HEK293 (cell line): ENCODE measurements around the gene PIK3C2B.

Source experiments
- CTCF ChIA-PET: fragments of 350-600 bp; formaldehyde crosslinking; extraction: SDS; loops from one replicate; lab custom pipeline; 2021; ENCODE audit warnings: antibody characterized with exemption; lab: Yijun Ruan, JAX
- POLR2A ChIA-PET: fragments of 300-600 bp; formaldehyde crosslinking; extraction: SDS; loops from one replicate; lab custom pipeline; 2020; ENCODE audit warnings: antibody characterized with exemption, inconsistent platforms; lab: Yijun Ruan, JAX
- H3K27ac ChIP-seq: fragments of 200-500 bp; sonication (Bioruptor generic); 2 replicates; pipeline ENCODE4 v1.5.1; 2014; ENCODE audit warnings: low read depth, low read length, control low read depth, inconsistent platforms; ENCODE audit errors: extremely low read depth
- H3K36me3 ChIP-seq, 2 experiments: fragments of 200-500 bp in 1 of 2; sonication (Bioruptor generic) in 1 of 2; 1 replicate in 1 of 2; 2 replicates in 1 of 2; pipeline ENCODE4 v1.5.1; 2014 to 2017; ENCODE audit warnings: inconsistent platforms in 2 of 2, low read length in 2 of 2; ENCODE audit not compliant: control insufficient read depth in 2 of 2, insufficient read depth in 1 of 2
- H3K4me1 ChIP-seq: fragments of 200-500 bp; sonication (Bioruptor generic); 2 replicates; pipeline ENCODE4 v1.5.1; 2014; ENCODE audit warnings: mild to moderate bottlenecking, low read length, inconsistent platforms; ENCODE audit not compliant: control insufficient read depth, insufficient read depth
- H3K4me3 ChIP-seq: 2 replicates; pipeline ENCODE4 v1.5.1; 2011; ENCODE audit warnings: low read depth, mild to moderate bottlenecking, control low read depth, low read length, moderate library complexity
- H3K9me3 ChIP-seq: fragments of 200-500 bp; sonication (Bioruptor generic); 2 replicates; pipeline ENCODE4 v1.5.1; 2014; ENCODE audit warnings: low read depth, low read length, inconsistent platforms; ENCODE audit not compliant: control insufficient read depth, insufficient read depth
- KLF1 ChIP-seq: fragments of 450-650 bp; formaldehyde crosslinking; IDR thresholded peaks from 2 replicates; pipeline ENCODE4 v1.5.1; 2016; ENCODE audit warnings: missing biosample characterization, missing genetic modification characterization
- OSR2 ChIP-seq: fragments of 450-650 bp; formaldehyde crosslinking; IDR thresholded peaks from 2 replicates; pipeline ENCODE4 v1.5.1; 2016; ENCODE audit warnings: missing biosample characterization, missing genetic modification characterization
- REPIN1 ChIP-seq: fragments of 450-650 bp; formaldehyde crosslinking; IDR thresholded peaks from 2 replicates; pipeline ENCODE4 v1.5.1; 2017; ENCODE audit warnings: missing biosample characterization, missing genetic modification characterization, low read depth
- SP2 ChIP-seq: fragments of 450-650 bp; formaldehyde crosslinking; IDR thresholded peaks from 2 replicates; pipeline ENCODE4 v1.5.1; 2016; ENCODE audit warnings: missing biosample characterization, missing genetic modification characterization
- ZBTB20 ChIP-seq: fragments of 450-650 bp; formaldehyde crosslinking; IDR thresholded peaks from 2 replicates; pipeline ENCODE4 v1.5.1; 2016; ENCODE audit warnings: missing biosample characterization, missing genetic modification characterization
- ZBTB48 ChIP-seq: fragments of 450-650 bp; formaldehyde crosslinking; IDR thresholded peaks from 2 replicates; pipeline ENCODE4 v1.5.1; 2016; ENCODE audit warnings: missing biosample characterization, missing genetic modification characterization
- ZNF121 ChIP-seq: fragments of 450-650 bp; formaldehyde crosslinking; IDR thresholded peaks from 2 replicates; pipeline ENCODE4 v1.5.1; 2016; ENCODE audit warnings: missing biosample characterization, missing genetic modification characterization
- ZNF133 ChIP-seq: fragments of 450-650 bp; formaldehyde crosslinking; IDR thresholded peaks from 2 replicates; pipeline ENCODE4 v1.5.1; 2016; ENCODE audit warnings: missing biosample characterization, missing genetic modification characterization
- ZNF157 ChIP-seq: fragments of 450-650 bp; formaldehyde crosslinking; IDR thresholded peaks from 2 replicates; pipeline ENCODE4 v1.5.1; 2016; ENCODE audit warnings: missing biosample characterization, missing genetic modification characterization
- ZNF175 ChIP-seq: fragments of 450-650 bp; formaldehyde crosslinking; IDR thresholded peaks from 2 replicates; pipeline ENCODE4 v1.5.1; 2016; ENCODE audit warnings: missing biosample characterization, missing genetic modification characterization
- ZNF19 ChIP-seq: fragments of 450-650 bp; formaldehyde crosslinking; IDR thresholded peaks from 2 replicates; pipeline ENCODE4; 2016; ENCODE audit warnings: missing biosample characterization, missing genetic modification characterization, low read depth
- ZNF26 ChIP-seq: fragments of 450-650 bp; formaldehyde crosslinking; IDR thresholded peaks from 2 replicates; pipeline ENCODE4 v1.5.1; 2016; ENCODE audit warnings: missing biosample characterization, missing genetic modification characterization
- ZNF274 ChIP-seq, 2 experiments: fragments of 200-500 bp in 1 of 2; fragments of 450-650 bp in 1 of 2; sonication (Bioruptor generic) in 1 of 2; formaldehyde crosslinking in 1 of 2; IDR thresholded peaks; 2 replicates each; pipeline versions ENCODE4 v1.5.1 to v1.6.1; 2014 to 2016; ENCODE audit warnings: borderline replicate concordance in 1 of 2, inconsistent platforms in 1 of 2, low read length in 1 of 2, missing biosample characterization in 1 of 2, missing genetic modification characterization in 1 of 2
- ZNF37A ChIP-seq: fragments of 450-650 bp; IDR thresholded peaks from 2 replicates; pipeline ENCODE4 v1.5.1; 2018; ENCODE audit warnings: missing biosample characterization, missing genetic modification characterization
- ZNF394 ChIP-seq: fragments of 450-650 bp; formaldehyde crosslinking; IDR thresholded peaks from 2 replicates; pipeline ENCODE4 v1.5.1; 2016; ENCODE audit warnings: missing biosample characterization, missing genetic modification characterization, mild to moderate bottlenecking, moderate library complexity, borderline replicate concordance
- ZNF404 ChIP-seq: fragments of 450-650 bp; formaldehyde crosslinking; IDR thresholded peaks from 2 replicates; pipeline ENCODE4 v1.5.1; 2017; ENCODE audit warnings: missing biosample characterization, missing genetic modification characterization
- ZNF510 ChIP-seq: fragments of 450-650 bp; formaldehyde crosslinking; IDR thresholded peaks from 2 replicates; pipeline ENCODE4 v1.5.1; 2018; ENCODE audit warnings: mild to moderate bottlenecking, missing genetic modification characterization, missing biosample characterization; ENCODE audit not compliant: insufficient replicate concordance
- ZNF518A ChIP-seq: fragments of 450-650 bp; formaldehyde crosslinking; conservative IDR thresholded peaks from 2 replicates; pipeline ENCODE4 v1.5.1; 2016; ENCODE audit warnings: low read depth, missing biosample characterization, missing genetic modification characterization
- ZNF585B ChIP-seq: fragments of 450-650 bp; formaldehyde crosslinking; IDR thresholded peaks from 2 replicates; pipeline ENCODE4 v1.5.1; 2016; ENCODE audit warnings: missing biosample characterization, missing genetic modification characterization
- ZNF600 ChIP-seq: fragments of 450-650 bp; formaldehyde crosslinking; IDR thresholded peaks from 2 replicates; pipeline ENCODE4 v1.5.1; 2016; ENCODE audit warnings: missing biosample characterization, missing genetic modification characterization
- ZNF660 ChIP-seq: fragments of 450-650 bp; IDR thresholded peaks from 2 replicates; pipeline ENCODE4 v1.5.1; 2018; ENCODE audit warnings: missing biosample characterization, mild to moderate bottlenecking, missing genetic modification characterization
- TF ChIP-seq, protein P1 (sequence below): fragments of 450-650 bp; formaldehyde crosslinking; IDR thresholded peaks from 2 replicates; pipeline ENCODE4 v1.5.1; 2017; ENCODE audit warnings: missing biosample characterization, missing genetic modification characterization
- TF ChIP-seq, protein P2 (sequence below): fragments of 450-650 bp; formaldehyde crosslinking; IDR thresholded peaks from 2 replicates; pipeline ENCODE4 v1.5.1; 2017; ENCODE audit warnings: missing biosample characterization, missing genetic modification characterization

The PIK3C2B gene

DNA sequence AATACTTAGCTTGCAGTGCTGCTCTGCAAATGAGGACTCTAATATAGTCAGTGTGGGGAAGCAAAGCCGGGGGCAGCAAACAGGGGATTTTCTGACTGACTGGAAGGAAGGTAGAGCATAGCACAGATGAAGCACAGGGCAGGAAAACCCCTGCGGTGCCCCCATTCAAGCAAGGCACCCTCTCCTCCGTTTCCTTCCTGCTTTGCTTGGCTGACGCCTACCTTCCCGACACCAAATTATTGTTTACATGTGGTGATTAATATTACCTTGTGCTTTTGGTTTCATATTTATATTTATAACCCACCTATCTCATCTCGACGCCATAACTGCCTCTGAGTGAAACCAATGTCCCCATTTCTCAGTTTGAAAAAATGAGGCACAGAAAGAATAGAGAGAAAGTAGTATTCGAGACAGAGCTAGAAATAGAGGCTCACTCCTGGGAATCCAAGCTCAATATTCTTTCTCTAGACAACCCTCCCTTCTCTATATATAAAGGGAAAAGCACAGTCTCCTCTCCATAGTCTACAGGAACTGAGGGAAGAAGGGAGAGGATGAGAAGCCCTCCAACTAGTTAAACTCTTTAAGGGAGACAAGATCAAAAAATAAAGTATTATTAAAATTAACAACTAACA is 41.3 kb downstream of the PIK3C2B start:
- ChIA-PET CTCF (interaction anchor here (0.6 to 1.7 kb wide), 3 partner anchors 22 to 1032 kb away, joined by 3 to 5 read pairs (median 4); no protein-coding TSS in a partner anchor), POLR2A (no interaction called here)
- Histone ChIP-seq H3K4me3 (no peak overlapping the region), H3K36me3 (peaks cover 0 to 12% of the 10 kb centered on the region in 2 experiments; a peak in 2 of 3 replicates), H3K27ac (no peak overlapping the region)
- no peak for TF ChIP-seq ZNF121 (tag by site-specific recombination)
- TF ChIP-seq ZNF133 (tag by site-specific recombination) = no peak
- no peak for TF ChIP-seq ZNF394 (tag by site-specific recombination)
- TF ChIP-seq ZNF37A (tag by site-specific recombination) = no peak
- TF ChIP-seq KLF1 = no peak
- no peak for TF ChIP-seq ZNF600
- TF ChIP-seq, protein P1, sequence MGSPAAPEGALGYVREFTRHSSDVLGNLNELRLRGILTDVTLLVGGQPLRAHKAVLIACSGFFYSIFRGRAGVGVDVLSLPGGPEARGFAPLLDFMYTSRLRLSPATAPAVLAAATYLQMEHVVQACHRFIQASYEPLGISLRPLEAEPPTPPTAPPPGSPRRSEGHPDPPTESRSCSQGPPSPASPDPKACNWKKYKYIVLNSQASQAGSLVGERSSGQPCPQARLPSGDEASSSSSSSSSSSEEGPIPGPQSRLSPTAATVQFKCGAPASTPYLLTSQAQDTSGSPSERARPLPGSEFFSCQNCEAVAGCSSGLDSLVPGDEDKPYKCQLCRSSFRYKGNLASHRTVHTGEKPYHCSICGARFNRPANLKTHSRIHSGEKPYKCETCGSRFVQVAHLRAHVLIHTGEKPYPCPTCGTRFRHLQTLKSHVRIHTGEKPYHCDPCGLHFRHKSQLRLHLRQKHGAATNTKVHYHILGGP (tag by site-specific recombination) = no peak
- TF ChIP-seq ZNF585B (tag by site-specific recombination) = no peak
- no peak for TF ChIP-seq ZNF510 (tag by site-specific recombination)
- TF ChIP-seq, all 188 proteins: peak for 0
- Histone ChIP-seq H3K9me3 (no peaks in the 10 kb centered on the region), H3K4me1 (no peaks in the 10 kb centered on the region)

DNA sequence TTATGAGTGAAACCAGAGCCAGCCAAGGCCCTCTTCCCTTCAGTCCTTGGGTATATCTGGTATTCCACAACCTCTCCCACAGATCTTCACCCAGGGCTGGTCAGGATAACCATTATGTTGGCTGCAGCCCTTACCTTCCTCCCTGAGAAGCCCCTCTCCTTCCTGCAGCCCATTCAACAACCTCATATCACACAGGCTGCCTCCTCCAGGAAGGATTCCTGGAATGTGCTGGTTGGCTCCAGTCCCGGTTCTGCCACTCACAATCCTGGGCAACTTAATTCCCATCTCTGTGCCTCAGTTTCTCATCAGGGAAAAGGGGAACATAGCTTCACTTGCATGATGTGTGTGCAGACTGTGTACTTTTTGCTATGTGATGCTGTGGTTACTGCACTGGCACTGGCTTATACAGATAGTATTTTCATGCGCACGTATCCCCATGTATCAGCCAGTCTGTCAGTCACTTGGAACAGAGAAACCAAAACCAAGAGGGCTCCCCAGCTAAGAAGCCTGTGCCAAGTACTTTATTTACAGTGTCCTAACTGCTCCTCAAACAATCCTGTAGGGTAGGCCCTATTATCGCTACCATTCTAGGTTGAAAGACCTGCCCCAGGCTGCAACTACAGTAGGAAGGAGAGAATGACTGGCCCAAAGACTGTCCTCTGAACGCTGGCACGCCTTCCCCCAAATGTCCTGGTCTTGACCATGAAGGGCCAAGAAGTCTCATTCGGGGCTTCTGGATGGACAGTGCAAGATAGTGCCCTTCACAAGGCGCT is 43.1 kb downstream of the PIK3C2B start:
- Histone ChIP-seq H3K9me3 (no peaks in the 10 kb centered on the region), H3K27ac (no peak overlapping the region), H3K4me1 (peaks cover 3% of the 10 kb centered on the region; the same call in 1 of the 2 replicates), H3K36me3 (peaks cover 0 to 12% of the 10 kb centered on the region in 2 experiments; a peak in 2 of 3 replicates), H3K4me3 (no peak overlapping the region)
- ChIA-PET CTCF (interaction anchor here (0.6 to 10.8 kb wide), 5 partner anchors 8 to 556 kb away, joined by 3 to 314 read pairs (median 4); partner anchors contain the start of gene PIK3C2B), POLR2A (interaction anchor here (0.7 kb wide), 1 partner anchor 42 kb away, joined by 3 read pairs; no protein-coding TSS in a partner anchor)
- TF ChIP-seq ZBTB20 (tag by site-specific recombination) = no peak
- TF ChIP-seq ZNF175 = no peak
- no peak for TF ChIP-seq ZNF274 (IDR thresholded peaks at IDR 0.05; ENCODE audit: low read length)
- no peak for TF ChIP-seq ZNF274 (tag by site-specific recombination; IDR thresholded peaks at IDR 0.05; ENCODE audit: borderline replicate concordance)
- no peak for TF ChIP-seq ZNF19 (tag by site-specific recombination)
- no peak for TF ChIP-seq ZBTB48 (tag by site-specific recombination)
- no peak for TF ChIP-seq ZNF518A
- TF ChIP-seq ZNF404 (tag by site-specific recombination) = no peak
- TF ChIP-seq REPIN1 (tag by site-specific recombination) = no peak
- TF ChIP-seq ZNF660 = no peak
- TF ChIP-seq OSR2 (tag by site-specific recombination) = no peak
- TF ChIP-seq, protein P2, sequence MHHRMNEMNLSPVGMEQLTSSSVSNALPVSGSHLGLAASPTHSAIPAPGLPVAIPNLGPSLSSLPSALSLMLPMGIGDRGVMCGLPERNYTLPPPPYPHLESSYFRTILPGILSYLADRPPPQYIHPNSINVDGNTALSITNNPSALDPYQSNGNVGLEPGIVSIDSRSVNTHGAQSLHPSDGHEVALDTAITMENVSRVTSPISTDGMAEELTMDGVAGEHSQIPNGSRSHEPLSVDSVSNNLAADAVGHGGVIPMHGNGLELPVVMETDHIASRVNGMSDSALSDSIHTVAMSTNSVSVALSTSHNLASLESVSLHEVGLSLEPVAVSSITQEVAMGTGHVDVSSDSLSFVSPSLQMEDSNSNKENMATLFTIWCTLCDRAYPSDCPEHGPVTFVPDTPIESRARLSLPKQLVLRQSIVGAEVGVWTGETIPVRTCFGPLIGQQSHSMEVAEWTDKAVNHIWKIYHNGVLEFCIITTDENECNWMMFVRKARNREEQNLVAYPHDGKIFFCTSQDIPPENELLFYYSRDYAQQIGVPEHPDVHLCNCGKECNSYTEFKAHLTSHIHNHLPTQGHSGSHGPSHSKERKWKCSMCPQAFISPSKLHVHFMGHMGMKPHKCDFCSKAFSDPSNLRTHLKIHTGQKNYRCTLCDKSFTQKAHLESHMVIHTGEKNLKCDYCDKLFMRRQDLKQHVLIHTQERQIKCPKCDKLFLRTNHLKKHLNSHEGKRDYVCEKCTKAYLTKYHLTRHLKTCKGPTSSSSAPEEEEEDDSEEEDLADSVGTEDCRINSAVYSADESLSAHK = no peak
- no peak for TF ChIP-seq ZNF26 (tag by site-specific recombination)
- TF ChIP-seq SP2 (tag by site-specific recombination) = no peak
- TF ChIP-seq ZNF157 (tag by site-specific recombination) = no peak
